ENCODE data around the gene ACOX1. TPM values are rescaled to one million over a fixed set of nuclear protein-coding genes. Genes with fewer than 3 reads are reported as not detected.

The ACOX1 gene
- total and polyA plus RNA-seq, 2 of the 13 experiments (the other 11 are each of a cell fraction or from before 2014, with no cell fraction given): 86.4 to 120 TPM

- TF ChIP-seq ZNF747 (CRISPR knock-in tag; IDR thresholded peaks at IDR 0.05; ENCODE audit: borderline replicate concordance) (peak; percentile 76; the same call in 1 of the 2 replicates), JUND (CRISPR knock-in tag; IDR thresholded peaks at IDR 0.05) (no peak), ZBTB8A (CRISPR knock-in tag; IDR thresholded peaks at IDR 0.05; ENCODE audit: borderline replicate concordance, low read depth) (no peak), ZNF816 (CRISPR knock-in tag; IDR thresholded peaks at IDR 0.05; ENCODE audit: borderline replicate concordance) (no peak), ZNF564 (CRISPR knock-in tag; IDR thresholded peaks at IDR 0.05) (peak; percentile 96), LCORL (IDR thresholded peaks at IDR 0.05) (no peak), LCORL (CRISPR knock-in tag; IDR thresholded peaks at IDR 0.05) (peak; percentile 86), ZNF749 (CRISPR knock-in tag; IDR thresholded peaks at IDR 0.05; ENCODE audit: borderline replicate concordance) (peak; percentile 70; the same call in 1 of the 2 replicates), TARDBP (CRISPR knock-in tag; IDR thresholded peaks at IDR 0.05) (peak; percentile 78; the same call in 1 of the 2 replicates), ZNF431 (CRISPR knock-in tag; IDR thresholded peaks at IDR 0.05; ENCODE audit: borderline replicate concordance, low read depth) (no peak), ZMYM2 (CRISPR knock-in tag; IDR thresholded peaks at IDR 0.05) (no peak), ZNF878 (CRISPR knock-in tag; IDR thresholded peaks at IDR 0.05) (no peak), ZNF343 (CRISPR knock-in tag; IDR thresholded peaks at IDR 0.05) (peak; percentile 80; the same call in 1 of the 2 replicates), ATM (IDR thresholded peaks at IDR 0.05; ENCODE audit: borderline replicate concordance) (no peak), MYC (CRISPR knock-in tag; IDR thresholded peaks at IDR 0.05; ENCODE audit: borderline replicate concordance) (peak; percentile 58), ZNF672 (CRISPR knock-in tag; IDR thresholded peaks at IDR 0.05) (no peak), NFIC (IDR thresholded peaks at IDR 0.05; ENCODE audit: low read length) (no peak)
- TF ChIP-seq, protein P1, sequence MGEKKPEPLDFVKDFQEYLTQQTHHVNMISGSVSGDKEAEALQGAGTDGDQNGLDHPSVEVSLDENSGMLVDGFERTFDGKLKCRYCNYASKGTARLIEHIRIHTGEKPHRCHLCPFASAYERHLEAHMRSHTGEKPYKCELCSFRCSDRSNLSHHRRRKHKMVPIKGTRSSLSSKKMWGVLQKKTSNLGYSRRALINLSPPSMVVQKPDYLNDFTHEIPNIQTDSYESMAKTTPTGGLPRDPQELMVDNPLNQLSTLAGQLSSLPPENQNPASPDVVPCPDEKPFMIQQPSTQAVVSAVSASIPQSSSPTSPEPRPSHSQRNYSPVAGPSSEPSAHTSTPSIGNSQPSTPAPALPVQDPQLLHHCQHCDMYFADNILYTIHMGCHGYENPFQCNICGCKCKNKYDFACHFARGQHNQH (CRISPR knock-in tag; IDR thresholded peaks at IDR 0.05): peak; percentile 66
- TF ChIP-seq, protein P2, sequence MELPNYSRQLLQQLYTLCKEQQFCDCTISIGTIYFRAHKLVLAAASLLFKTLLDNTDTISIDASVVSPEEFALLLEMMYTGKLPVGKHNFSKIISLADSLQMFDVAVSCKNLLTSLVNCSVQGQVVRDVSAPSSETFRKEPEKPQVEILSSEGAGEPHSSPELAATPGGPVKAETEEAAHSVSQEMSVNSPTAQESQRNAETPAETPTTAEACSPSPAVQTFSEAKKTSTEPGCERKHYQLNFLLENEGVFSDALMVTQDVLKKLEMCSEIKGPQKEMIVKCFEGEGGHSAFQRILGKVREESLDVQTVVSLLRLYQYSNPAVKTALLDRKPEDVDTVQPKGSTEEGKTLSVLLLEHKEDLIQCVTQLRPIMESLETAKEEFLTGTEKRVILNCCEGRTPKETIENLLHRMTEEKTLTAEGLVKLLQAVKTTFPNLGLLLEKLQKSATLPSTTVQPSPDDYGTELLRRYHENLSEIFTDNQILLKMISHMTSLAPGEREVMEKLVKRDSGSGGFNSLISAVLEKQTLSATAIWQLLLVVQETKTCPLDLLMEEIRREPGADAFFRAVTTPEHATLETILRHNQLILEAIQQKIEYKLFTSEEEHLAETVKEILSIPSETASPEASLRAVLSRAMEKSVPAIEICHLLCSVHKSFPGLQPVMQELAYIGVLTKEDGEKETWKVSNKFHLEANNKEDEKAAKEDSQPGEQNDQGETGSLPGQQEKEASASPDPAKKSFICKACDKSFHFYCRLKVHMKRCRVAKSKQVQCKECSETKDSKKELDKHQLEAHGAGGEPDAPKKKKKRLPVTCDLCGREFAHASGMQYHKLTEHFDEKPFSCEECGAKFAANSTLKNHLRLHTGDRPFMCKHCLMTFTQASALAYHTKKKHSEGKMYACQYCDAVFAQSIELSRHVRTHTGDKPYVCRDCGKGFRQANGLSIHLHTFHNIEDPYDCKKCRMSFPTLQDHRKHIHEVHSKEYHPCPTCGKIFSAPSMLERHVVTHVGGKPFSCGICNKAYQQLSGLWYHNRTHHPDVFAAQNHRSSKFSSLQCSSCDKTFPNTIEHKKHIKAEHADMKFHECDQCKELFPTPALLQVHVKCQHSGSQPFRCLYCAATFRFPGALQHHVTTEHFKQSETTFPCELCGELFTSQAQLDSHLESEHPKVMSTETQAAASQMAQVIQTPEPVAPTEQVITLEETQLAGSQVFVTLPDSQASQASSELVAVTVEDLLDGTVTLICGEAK (IDR thresholded peaks at IDR 0.05): no peak
- TF ChIP-seq, protein P2 (CRISPR knock-in tag; IDR thresholded peaks at IDR 0.05): no peak
- TF ChIP-seq, protein P3, sequence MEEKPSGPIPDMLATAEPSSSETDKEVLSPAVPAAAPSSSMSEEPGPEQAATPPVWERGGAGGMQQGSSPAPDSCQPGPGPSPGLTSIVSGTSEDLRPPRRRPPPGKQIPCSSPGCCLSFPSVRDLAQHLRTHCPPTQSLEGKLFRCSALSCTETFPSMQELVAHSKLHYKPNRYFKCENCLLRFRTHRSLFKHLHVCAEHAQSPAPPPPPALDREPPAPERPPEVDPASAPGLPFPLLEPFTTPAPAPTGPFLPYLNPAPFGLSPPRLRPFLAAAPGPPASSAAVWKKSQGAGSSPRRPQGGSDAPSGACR (CRISPR knock-in tag; IDR thresholded peaks at IDR 0.05): no peak
Measured at GRCh38 chr17:75892556-75893224, 86.3 kb downstream of the ACOX1 start (continued).
